HepG2 (cell line): Measurements from ENCODE around the gene ZPR1. TPM values are rescaled to one million over a fixed set of nuclear protein-coding genes. Genes with fewer than 3 reads are reported as not detected.

ENCODE experiments used
- ARID4A ChIP-seq: sonication (generic); formaldehyde crosslinking; IDR thresholded peaks from 2 replicates; pipeline ENCODE4 v1.5.0; 2020; ENCODE audit warnings: mild to moderate bottlenecking, missing genetic modification reagents, borderline replicate concordance
- CCDC6 ChIP-seq: sonication (generic); formaldehyde crosslinking; IDR thresholded peaks from 2 replicates; pipeline ENCODE4 v1.8.1; 2022; ENCODE audit warnings: mild to moderate bottlenecking, missing genetic modification reagents, moderate library complexity
- FOXM1 ChIP-seq: sonication (generic); formaldehyde crosslinking; IDR thresholded peaks from 2 replicates; pipeline ENCODE4 v1.5.0; 2020; ENCODE audit warnings: missing genetic modification reagents
- ZBED4 ChIP-seq: sonication (generic); formaldehyde crosslinking; IDR thresholded peaks from 2 replicates; pipeline ENCODE4 v1.4.0; 2020; ENCODE audit warnings: missing genetic modification reagents, borderline replicate concordance
- ZBTB33 ChIP-seq: sonication (generic); formaldehyde crosslinking; IDR thresholded peaks from 2 replicates; pipeline ENCODE4 v1.4.0; 2020; ENCODE audit warnings: missing genetic modification reagents
- ZEB1 ChIP-seq: IDR thresholded peaks from 2 replicates; pipeline ENCODE4 v1.6.1; 2012; ENCODE audit warnings: mild to moderate bottlenecking, low read depth, inconsistent platforms; ENCODE audit not compliant: insufficient replicate concordance
- ZFP82 ChIP-seq: sonication (generic); formaldehyde crosslinking; IDR thresholded peaks from 2 replicates; pipeline ENCODE4 v1.5.1; 2020; ENCODE audit warnings: mild to moderate bottlenecking, missing genetic modification reagents, borderline replicate concordance
- ZNF20 ChIP-seq: sonication (generic); formaldehyde crosslinking; IDR thresholded peaks from 2 replicates; pipeline ENCODE4 v1.4.0; 2020; ENCODE audit warnings: mild to moderate bottlenecking, moderate library complexity, missing genetic modification reagents
- ZNF235 ChIP-seq: sonication (generic); formaldehyde crosslinking; IDR thresholded peaks from 2 replicates; pipeline ENCODE4 v1.8.1; 2023; ENCODE audit warnings: mild to moderate bottlenecking, missing genetic modification reagents, borderline replicate concordance
- ZNF687 ChIP-seq: sonication (generic); formaldehyde crosslinking; IDR thresholded peaks from 2 replicates; pipeline ENCODE4 v1.5.1; 2020; ENCODE audit warnings: mild to moderate bottlenecking, missing genetic modification reagents, moderate library complexity
- ZNF709 ChIP-seq: sonication (generic); formaldehyde crosslinking; IDR thresholded peaks from 2 replicates; pipeline ENCODE4 v1.5.0; 2020; ENCODE audit warnings: mild to moderate bottlenecking, missing genetic modification reagents
- ZNF883 ChIP-seq: sonication (generic); formaldehyde crosslinking; IDR thresholded peaks from 2 replicates; pipeline ENCODE4 v1.5.1; 2020; ENCODE audit warnings: mild to moderate bottlenecking, missing genetic modification reagents; ENCODE audit errors: not compliant biosample characterization
- ZZZ3 ChIP-seq: sonication (generic); formaldehyde crosslinking; IDR thresholded peaks from 2 replicates; pipeline ENCODE4 v1.4.0; 2020; ENCODE audit warnings: missing genetic modification reagents, mild to moderate bottlenecking, borderline replicate concordance
- polyA plus RNA-seq, 8 experiments: library from polyadenylated mRNA; depleted of rRNA in 3 of 8; stranded (reverse) in 7 of 8; unstranded in 1 of 8; fragments of >200 nt; fragmentation: Illumina TruSeq in 4 of 8; extraction: Trizol in 4 of 8; gene quantifications; 2 replicates each; pipeline versions ENCODE4 v1.2.1 to v1.2.3, GENCODE V29; 2011 to 2016; ENCODE audit warnings: low read depth in 4 of 8, missing spikeins in 1 of 8, mixed read lengths in 1 of 8; ENCODE audit not compliant: insufficient read depth in 1 of 8
- total RNA-seq, 5 experiments: library from RNA; depleted of rRNA; stranded (reverse); fragments of >200 nt; fragmentation: Illumina TruSeq; extraction: Trizol; gene quantifications; 2 replicates each; pipeline ENCODE4 v1.2.3, GENCODE V29; 2016; ENCODE audit warnings: low read depth in 1 of 5

ZPR1 gene
- total and polyA plus RNA-seq, 2 of the 13 experiments (the other 11 are each of a cell fraction or from before 2014, with no cell fraction given) = 40.0 to 79.3 TPM

GRCh38 chr11:116823031-116823843, 35.4 kb upstream of the ZPR1 start, which contains the start of gene APOA4 (continued):
- TF ChIP-seq ARID4A (CRISPR knock-in tag) = no peak
- no peak for TF ChIP-seq FOXM1 (CRISPR knock-in tag)
- TF ChIP-seq ZBTB33 (CRISPR knock-in tag) = peak; percentile 10; the same call in 1 of the 2 replicates
- TF ChIP-seq ZNF20 (CRISPR knock-in tag) = no peak
- 0 out of 2 replicates have a peak, but pooled peaks have one; percentile 10 for TF ChIP-seq CCDC6 (CRISPR knock-in tag)
- TF ChIP-seq ZNF235 (CRISPR knock-in tag) = no peak
- no peak for TF ChIP-seq ZFP82
- TF ChIP-seq ZZZ3 = 0 out of 2 replicates have a peak, but pooled peaks have one; percentile 7
- peak; percentile 90 for TF ChIP-seq ZNF687 (CRISPR knock-in tag)
- TF ChIP-seq ZBED4 = no peak
- 0 out of 2 replicates have a peak, but pooled peaks have one; percentile 32 for TF ChIP-seq ZNF709
- TF ChIP-seq ZEB1 = no peak
- TF ChIP-seq ZNF883 (CRISPR knock-in tag) = no peak
